22Rv1 (cell line): ENCODE measurements around the gene PIP4K2C.
"Not testable (repeated sequence)": the region's sequence is repeated elsewhere in the genome, so short reads cannot be mapped to it uniquely, and the experiment has no call there.

Source experiments
- H3K27ac ChIP-seq: fragments of 450-650 bp; 2 replicates; pipeline ENCODE4 v1.5.1; 2017
- CTCF ChIP-seq: fragments of 450-650 bp; IDR thresholded peaks from 2 replicates; pipeline ENCODE4 v1.5.1; 2017; ENCODE audit warnings: mild to moderate bottlenecking
- ZFX ChIP-seq: fragments of 450-650 bp; IDR thresholded peaks from 2 replicates; pipeline ENCODE4 v1.6.1; 2017; ENCODE audit warnings: antibody characterized with exemption, borderline replicate concordance

PIP4K2C gene

GRCh38 chr12:57586832-57587429 is 4.1 kb upstream of the PIP4K2C start:
- TF ChIP-seq ZFX (no peak), CTCF (no peak)
- H3K27ac ChIP-seq = no peak overlapping the region

- not testable (repeated sequence) for H3K27ac ChIP-seq
Measured at GRCh38 chr12:57588951-57589610, 1.9 kb upstream of the PIP4K2C start.

- TF ChIP-seq ZFX = no peak
- no peak for TF ChIP-seq CTCF
- peak overlapping the region; percentile 60 for H3K27ac ChIP-seq
Measured at GRCh38 chr12:57590479-57590863, 521 bp upstream of the PIP4K2C start.

DNA sequence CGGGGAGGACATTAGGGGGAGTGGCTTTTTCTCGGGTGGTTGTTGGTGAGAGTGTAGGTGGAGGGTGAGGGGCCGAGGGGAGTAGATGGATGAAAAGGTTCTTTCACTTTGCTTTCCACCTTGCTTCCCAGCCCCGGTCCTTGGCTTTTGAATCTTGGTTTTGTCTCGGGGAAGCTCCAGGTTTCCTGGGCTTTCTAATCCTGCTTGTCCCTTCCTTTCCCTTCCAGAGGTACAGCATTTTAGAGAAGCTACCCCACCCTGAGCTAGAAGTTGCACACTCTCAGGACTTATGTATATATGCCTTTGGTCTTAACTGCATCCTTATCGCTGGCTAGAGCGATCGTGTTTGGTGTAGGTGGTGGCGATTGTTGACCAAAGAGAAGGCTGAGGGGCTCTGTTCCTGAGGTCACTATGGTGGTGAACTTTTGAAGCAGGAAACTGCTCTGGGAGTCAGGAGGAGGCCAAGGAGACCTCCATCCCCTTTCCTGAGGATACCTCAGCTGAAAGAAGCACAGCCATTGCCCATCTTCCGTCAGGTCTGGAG is 862 bp downstream of the PIP4K2C start:
- TF ChIP-seq CTCF = no peak
- TF ChIP-seq ZFX = no peak
- peak overlapping the region; percentile 60 for H3K27ac ChIP-seq

GRCh38 chr12:57592551-57593165 is 1.7 kb downstream of the PIP4K2C start:
- TF ChIP-seq CTCF (no peak), ZFX (no peak)
- no peak overlapping the region for H3K27ac ChIP-seq

DNA sequence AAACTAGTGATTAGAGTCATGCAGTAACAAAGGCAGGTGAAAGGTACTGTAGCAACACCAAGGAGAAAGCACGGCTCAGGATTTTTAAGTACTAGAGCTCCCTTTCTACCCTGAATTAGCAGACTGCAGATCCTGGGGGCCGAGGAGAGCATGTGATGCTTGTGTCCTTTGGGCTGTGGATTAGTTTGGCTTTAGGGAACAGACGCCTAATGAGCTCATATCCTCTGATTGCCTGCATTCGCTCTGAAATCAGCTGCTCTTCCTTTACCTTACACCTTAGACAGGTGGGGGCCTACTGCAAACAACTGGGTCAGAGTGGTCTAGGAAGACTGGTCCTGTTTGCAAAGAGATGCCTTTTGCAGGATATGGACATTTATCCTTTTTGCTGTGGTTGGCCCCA is 2.2 kb downstream of the PIP4K2C start:
- TF ChIP-seq CTCF (no peak), ZFX (no peak)

DNA sequence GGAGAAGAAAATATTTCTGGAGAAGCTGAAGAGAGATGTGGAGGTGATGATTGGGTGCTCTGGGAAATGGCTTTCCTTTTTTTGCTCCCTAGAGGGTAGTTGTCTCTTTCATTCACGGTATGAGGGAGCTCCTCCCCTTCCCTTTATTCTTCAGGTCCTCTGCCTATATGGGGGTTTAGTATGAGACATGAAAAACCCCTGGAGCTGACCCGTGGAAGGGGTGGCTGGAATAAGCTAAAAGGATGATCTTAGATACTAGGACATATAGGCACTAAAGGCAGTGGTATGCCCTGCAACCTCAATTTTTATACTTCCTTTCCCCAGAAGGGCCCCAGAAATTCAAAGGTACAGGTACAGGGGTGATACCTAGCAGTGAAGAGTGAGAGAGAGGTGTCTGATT is 9.4 kb downstream of the PIP4K2C start:
- TF ChIP-seq CTCF = no peak
- no peak for TF ChIP-seq ZFX
- no peak overlapping the region for H3K27ac ChIP-seq

More for the DNA sequence above, 2.2 kb downstream of the PIP4K2C start:
- H3K27ac ChIP-seq = no peak overlapping the region
